Tibial artery (tissue), 4 donors: ENCODE results near the gene EIF4ENIF1.

ENCODE experiments used
- DNase-seq, 2 donors: peaks; one replicate each; pipeline ENCODE4 v3.0.0-alpha.2; 2019
- H3K27ac ChIP-seq, 2 donors: fragments of 200-600 bp; sonication (generic) in 1 of 2; 1 replicate in 1 of 2; 2 replicates in 1 of 2; pipeline ENCODE4 v1.5.1; 2018 to 2019; ENCODE audit warnings: mild to moderate bottlenecking in 1 of 2
- H3K27me3 ChIP-seq, 2 donors: fragments of 200-600 bp; sonication (generic) in 1 of 2; one replicate each; pipeline versions ENCODE4 v1.5.1 to v1.6.0; 2016 to 2019
- H3K36me3 ChIP-seq, 3 donors: fragments of 200-600 bp; sonication (generic) in 2 of 3; one replicate each; pipeline ENCODE4 v1.5.1; 2016 to 2019; ENCODE audit warnings: mild to moderate bottlenecking in 2 of 3
- H3K4me1 ChIP-seq, 4 donors: fragments of 200-600 bp; sonication (generic) in 2 of 4; 1 replicate in 3 of 4; 2 replicates in 1 of 4; pipeline ENCODE4 v1.5.1; 2016 to 2019
- H3K4me3 ChIP-seq, 2 donors: fragments of 200-600 bp; sonication (generic) in 1 of 2; 1 replicate in 1 of 2; 2 replicates in 1 of 2; pipeline ENCODE4 v1.5.1; 2018 to 2019; ENCODE audit warnings: mild to moderate bottlenecking in 2 of 2
- H3K9me3 ChIP-seq, 3 donors: fragments of 200-600 bp; sonication (generic) in 1 of 3; one replicate each; pipeline ENCODE4 v1.5.1; 2016 to 2019
- intact Hi-C: fragments of 100-400 bp; cut with DNase I; formaldehyde crosslinking; loops from one replicate; pipeline ENCODE4 v1.15.0; 2023; ENCODE audit warnings: low total_unique reads
- TF ChIP-seq, protein P1 (sequence below), 2 experiments: fragments of 200-600 bp in 1 of 2; fragments of 450-650 bp in 1 of 2; IDR thresholded peaks; one replicate each; pipeline ENCODE4 v1.5.1; 2017 to 2019; ENCODE audit warnings: antibody characterized with exemption in 2 of 2, mild to moderate bottlenecking in 1 of 2, moderate library complexity in 1 of 2

The EIF4ENIF1 gene

GRCh38 chr22:31447337-31447736, 42.3 kb downstream of the EIF4ENIF1 start:
- Histone ChIP-seq H3K9me3 (no peaks in the 10 kb centered on the region), H3K36me3 (peaks cover 55 to 80% (median 60%) of the 10 kb centered on the region in 3 donors), H3K4me3 (no peak overlapping the region), H3K27ac (no peak overlapping the region), H3K4me1 (no peaks in the 10 kb centered on the region), H3K27me3 (no peaks in the 10 kb centered on the region)
- intact Hi-C loops, result no loop called here
- no peak for DNase-seq
- TF ChIP-seq, protein P1, sequence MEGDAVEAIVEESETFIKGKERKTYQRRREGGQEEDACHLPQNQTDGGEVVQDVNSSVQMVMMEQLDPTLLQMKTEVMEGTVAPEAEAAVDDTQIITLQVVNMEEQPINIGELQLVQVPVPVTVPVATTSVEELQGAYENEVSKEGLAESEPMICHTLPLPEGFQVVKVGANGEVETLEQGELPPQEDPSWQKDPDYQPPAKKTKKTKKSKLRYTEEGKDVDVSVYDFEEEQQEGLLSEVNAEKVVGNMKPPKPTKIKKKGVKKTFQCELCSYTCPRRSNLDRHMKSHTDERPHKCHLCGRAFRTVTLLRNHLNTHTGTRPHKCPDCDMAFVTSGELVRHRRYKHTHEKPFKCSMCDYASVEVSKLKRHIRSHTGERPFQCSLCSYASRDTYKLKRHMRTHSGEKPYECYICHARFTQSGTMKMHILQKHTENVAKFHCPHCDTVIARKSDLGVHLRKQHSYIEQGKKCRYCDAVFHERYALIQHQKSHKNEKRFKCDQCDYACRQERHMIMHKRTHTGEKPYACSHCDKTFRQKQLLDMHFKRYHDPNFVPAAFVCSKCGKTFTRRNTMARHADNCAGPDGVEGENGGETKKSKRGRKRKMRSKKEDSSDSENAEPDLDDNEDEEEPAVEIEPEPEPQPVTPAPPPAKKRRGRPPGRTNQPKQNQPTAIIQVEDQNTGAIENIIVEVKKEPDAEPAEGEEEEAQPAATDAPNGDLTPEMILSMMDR (IDR thresholded peaks at IDR 0.05), result no peak

GRCh38 chr22:31446767-31447166, 42.9 kb downstream of the EIF4ENIF1 start:
- no peak overlapping the region for H3K4me3 ChIP-seq
- DNase-seq, result no peak
- H3K9me3 ChIP-seq, result no peaks in the 10 kb centered on the region
- intact Hi-C loops, result no loop called here
- TF ChIP-seq, protein P1 (IDR thresholded peaks at IDR 0.05), result no peak
- no peak overlapping the region for H3K27ac ChIP-seq
- H3K27me3 ChIP-seq, result no peaks in the 10 kb centered on the region
- H3K4me1 ChIP-seq, result no peaks in the 10 kb centered on the region
- peaks cover 58 to 84% (median 63%) of the 10 kb centered on the region in 3 donors for H3K36me3 ChIP-seq

DNA sequence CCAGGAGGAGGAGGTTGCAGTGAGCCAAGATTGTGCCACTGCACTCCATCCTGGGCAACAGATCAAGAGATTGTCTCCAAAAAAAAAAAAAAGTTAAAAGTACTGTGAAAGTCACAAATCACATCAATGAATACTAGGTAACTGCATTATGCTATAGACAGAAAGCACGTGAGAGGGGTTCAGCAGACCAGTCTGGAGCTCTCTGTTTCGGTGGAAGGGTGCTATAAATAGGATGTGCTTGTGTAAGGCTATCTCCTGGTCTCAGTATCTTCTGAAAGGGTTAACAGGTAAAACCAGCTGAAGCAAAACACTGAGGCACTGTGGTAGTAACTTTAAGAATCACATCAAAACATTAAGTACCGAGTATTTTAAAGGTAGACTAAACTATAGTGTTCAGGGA, 43.4 kb downstream of the EIF4ENIF1 start:
- Histone ChIP-seq H3K4me1 (no peaks in the 10 kb centered on the region), H3K4me3 (no peak overlapping the region), H3K27ac (no peak overlapping the region), H3K36me3 (peaks cover 64 to 90% (median 69%) of the 10 kb centered on the region in 3 donors), H3K27me3 (no peaks in the 10 kb centered on the region), H3K9me3 (no peaks in the 10 kb centered on the region)
- no peak for DNase-seq
- TF ChIP-seq, protein P1 (IDR thresholded peaks at IDR 0.05), result no peak
- intact Hi-C loops, result no loop called here

- Histone ChIP-seq H3K4me3 (no peak overlapping the region), H3K27me3 (no peaks in the 10 kb centered on the region), H3K4me1 (no peaks in the 10 kb centered on the region), H3K36me3 (peaks cover 70 to 95% (median 74%) of the 10 kb centered on the region in 3 donors), H3K27ac (no peak overlapping the region), H3K9me3 (no peaks in the 10 kb centered on the region)
- DNase-seq, result no peak
- intact Hi-C loops, result no loop called here
- TF ChIP-seq, protein P1 (IDR thresholded peaks at IDR 0.05), result no peak
These were observed 44.0 kb downstream of the EIF4ENIF1 start for GRCh38 chr22:31445642-31446041.

- H3K9me3 ChIP-seq, result no peaks in the 10 kb centered on the region
- no peak overlapping the region for H3K27ac ChIP-seq
- TF ChIP-seq, protein P1 (IDR thresholded peaks at IDR 0.05), result no peak
- intact Hi-C loops, result no loop called here
- no peak for DNase-seq
- no peaks in the 10 kb centered on the region for H3K4me1 ChIP-seq
- H3K36me3 ChIP-seq, result peaks cover 80 to 99% (median 90%) of the 10 kb centered on the region in 3 donors
- H3K4me3 ChIP-seq, result no peak overlapping the region
- H3K27me3 ChIP-seq, result no peaks in the 10 kb centered on the region
These were observed 46.1 kb downstream of the EIF4ENIF1 start for GRCh38 chr22:31443516-31443915.
